Neuronal stem cell (in vitro differentiated cells): ENCODE data around the gene CTRL.

Source experiments
- DNase-seq: peaks from one replicate; pipeline ENCODE4 v3.0.0-alpha.2; 2013; ENCODE audit warnings: low spot score
- H2AFZ ChIP-seq: one replicate; pipeline ENCODE4 v1.6.1; 2013; ENCODE audit warnings: mild to moderate bottlenecking, low read length, inconsistent platforms
- H2AK5ac ChIP-seq: 2 replicates; pipeline ENCODE4 v1.6.1; 2013; ENCODE audit warnings: low read depth, mild to moderate bottlenecking, inconsistent platforms, low read length, moderate library complexity, mixed read lengths
- H2BK120ac ChIP-seq: 2 replicates; pipeline ENCODE4 v1.6.1; 2013; ENCODE audit warnings: low read depth, mild to moderate bottlenecking, inconsistent platforms, low read length, moderate library complexity, mixed read lengths
- H2BK12ac ChIP-seq: one replicate; pipeline ENCODE4 v1.6.1; 2013; ENCODE audit warnings: low read length, inconsistent platforms
- H2BK15ac ChIP-seq: 2 replicates; pipeline ENCODE4 v1.6.1; 2013; ENCODE audit warnings: mild to moderate bottlenecking, low read length, inconsistent platforms, mixed read lengths
- H2BK5ac ChIP-seq: one replicate; pipeline ENCODE4 v1.6.1; 2013; ENCODE audit warnings: inconsistent platforms, mild to moderate bottlenecking, low read length, moderate library complexity
- H3K14ac ChIP-seq: one replicate; pipeline ENCODE4 v1.6.1; 2013; ENCODE audit warnings: low read length, inconsistent platforms
- H3K18ac ChIP-seq: 2 replicates; pipeline ENCODE4 v1.6.1; 2013; ENCODE audit warnings: low read length, inconsistent platforms
- H3K23ac ChIP-seq: 2 replicates; pipeline ENCODE4 v1.6.1; 2013; ENCODE audit warnings: low read depth, mild to moderate bottlenecking, mixed read lengths, low read length, inconsistent platforms; ENCODE audit not compliant: poor library complexity
- H3K27ac ChIP-seq: replicated peaks from 3 replicates; pipeline ENCODE4 v1.5.1; 2013; ENCODE audit warnings: low read length, inconsistent platforms
- H3K27me3 ChIP-seq, 3 experiments: 2 replicates each; pipeline ENCODE4 v1.6.1; 2013; ENCODE audit warnings: low read length in 3 of 3, mild to moderate bottlenecking in 2 of 3, inconsistent platforms in 1 of 3, low read depth in 1 of 3, mixed read lengths in 1 of 3, moderate library complexity in 1 of 3; ENCODE audit not compliant: control insufficient read depth in 3 of 3, insufficient read depth in 3 of 3
- H3K36me3 ChIP-seq, 2 donors: replicated peaks in 1 of 2; 2 replicates each; pipeline ENCODE4 v1.6.1; 2013; ENCODE audit warnings: low read length in 2 of 2; ENCODE audit not compliant: control insufficient read depth in 2 of 2, insufficient read depth in 2 of 2
- H3K4ac ChIP-seq: 2 replicates; pipeline ENCODE4 v1.6.1; 2013; ENCODE audit warnings: inconsistent platforms, mild to moderate bottlenecking, low read length, moderate library complexity
- H3K4me1 ChIP-seq, 2 donors: 1 replicate in 1 of 2; 2 replicates in 1 of 2; pipeline ENCODE4 v1.6.1; 2013; ENCODE audit warnings: low read length in 2 of 2, low read depth in 1 of 2; ENCODE audit not compliant: control insufficient read depth in 2 of 2, insufficient read depth in 1 of 2
- H3K4me2 ChIP-seq: one replicate; pipeline ENCODE4 v1.6.1; 2013; ENCODE audit warnings: mild to moderate bottlenecking, low read length, inconsistent platforms; ENCODE audit not compliant: insufficient read depth, poor library complexity, severe bottlenecking
- H3K4me3 ChIP-seq, 2 donors: 2 replicates each; pipeline ENCODE4 v1.5.1; 2013; ENCODE audit warnings: low read length in 2 of 2, mild to moderate bottlenecking in 2 of 2, inconsistent platforms in 1 of 2, moderate library complexity in 1 of 2
- H3K79me1 ChIP-seq: one replicate; pipeline ENCODE4 v1.6.1; 2013; ENCODE audit warnings: low read depth, mild to moderate bottlenecking, inconsistent platforms, low read length, moderate library complexity
- H3K9ac ChIP-seq: one replicate; pipeline ENCODE4 v1.6.1; 2013; ENCODE audit warnings: mild to moderate bottlenecking, low read depth, low read length, inconsistent platforms; ENCODE audit not compliant: poor library complexity
- H3K9me3 ChIP-seq, 2 donors: replicated peaks in 1 of 2; 2 replicates each; pipeline versions ENCODE3 to v1.6.1; 2013; ENCODE audit warnings: low read length in 2 of 2, mild to moderate bottlenecking in 2 of 2, inconsistent platforms in 1 of 2, low read depth in 1 of 2, mixed read lengths in 1 of 2, moderate library complexity in 1 of 2; ENCODE audit not compliant: control insufficient read depth in 2 of 2, insufficient read depth in 1 of 2
- H4K8ac ChIP-seq: one replicate; pipeline ENCODE4 v1.6.1; 2013; ENCODE audit warnings: low read depth, mild to moderate bottlenecking, inconsistent platforms, low read length, moderate library complexity
- H4K91ac ChIP-seq: one replicate; pipeline ENCODE4 v1.6.1; 2013; ENCODE audit warnings: low read length, low read depth, mild to moderate bottlenecking, inconsistent platforms; ENCODE audit not compliant: poor library complexity
- WGBS, 2 donors: extraction: QIAGEN DNeasy Blood & Tissue Kit; methylation state at CpG; one replicate each; pipeline ENCODE4 v1.1.7; 2013; ENCODE audit warnings: missing lambda C conversion rate in 2 of 2, mixed read lengths in 1 of 2; ENCODE audit not compliant: insufficient read length in 2 of 2, insufficient replicate concordance in 1 of 2; ENCODE audit errors: extremely low coverage in 2 of 2; 5-methylcytosine and 5-hydroxymethylcytosine counted together

The CTRL gene

DNA sequence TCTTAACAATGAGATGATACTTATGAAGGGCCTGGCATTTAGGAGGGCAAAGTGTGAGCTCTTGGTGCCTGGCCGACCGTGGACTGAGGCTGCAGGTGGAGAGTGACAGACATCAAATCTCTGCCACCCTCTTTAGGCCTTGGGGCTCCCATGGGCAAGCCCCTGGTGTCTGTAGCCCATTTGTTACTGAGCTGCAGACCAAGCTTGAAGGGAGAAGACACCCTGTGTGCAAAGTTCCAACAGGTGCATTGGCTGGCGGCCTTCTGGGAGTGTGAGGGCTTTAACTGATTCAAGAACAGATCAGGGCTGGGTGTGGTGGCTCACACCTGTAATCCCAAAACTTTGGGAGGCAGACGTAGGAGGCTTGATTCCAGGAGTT lies 789 bp upstream of the CTRL start:
- Histone ChIP-seq H2BK5ac (no peak overlapping the region), H3K14ac (no peak overlapping the region), H3K27ac (no peak overlapping the region), H3K9ac (no peak overlapping the region), H3K4me3 (peak overlapping the region in 1 of 2 donors; percentile 28), H2AFZ (no peak overlapping the region), H2BK120ac (no peak overlapping the region), H3K9me3 (peaks cover 0 to 1% of the 10 kb centered on the region in 2 donors), H3K79me1 (no peaks in the 10 kb centered on the region), H3K23ac (no peak overlapping the region), H3K18ac (no peak overlapping the region), H3K4me2 (no peak overlapping the region), H2AK5ac (no peak overlapping the region), H3K27me3 (peaks cover 0 to 4% (median 0%) of the 10 kb centered on the region in 3 experiments), H4K91ac (no peak overlapping the region), H4K8ac (no peak overlapping the region), H3K4me1 (peaks cover 11 to 17% of the 10 kb centered on the region in 2 donors), H3K36me3 (peaks cover 12 to 51% of the 10 kb centered on the region in 2 donors), H3K4ac (no peak overlapping the region), H2BK12ac (no peak overlapping the region), H2BK15ac (no peak overlapping the region)
- no CpG with 5 or more reads among the region's 4 CpGs for WGBS, 2 donors
- DNase-seq = no peak

DNA sequence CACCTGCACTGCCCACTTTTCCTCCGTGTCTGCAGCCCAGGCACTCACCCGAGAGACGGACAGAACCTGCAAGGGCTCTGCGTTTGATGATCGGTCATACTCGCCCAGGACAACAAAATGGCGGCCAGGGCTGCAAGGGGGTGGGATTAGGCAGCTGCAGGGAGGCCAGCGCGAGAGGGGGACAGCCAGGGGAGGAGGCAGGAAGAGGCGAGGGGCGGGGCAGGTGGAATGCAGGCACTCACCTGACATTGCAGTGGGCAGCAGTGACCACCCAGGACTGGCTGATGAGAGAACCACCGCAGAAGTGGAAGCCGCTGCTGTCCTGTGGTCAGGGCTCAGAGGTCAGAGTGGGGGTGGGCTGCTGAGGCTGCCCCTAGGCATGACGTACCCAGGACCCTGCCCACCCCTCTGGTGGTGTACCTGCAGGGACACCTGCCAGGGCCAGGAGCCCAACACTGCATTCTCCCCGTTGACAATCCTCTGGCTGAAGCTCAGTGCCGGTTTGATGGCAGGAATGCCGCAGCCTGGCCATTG lies 917 bp downstream of the CTRL start:
- Histone ChIP-seq H3K9me3 (peaks cover 0 to 2% of the 10 kb centered on the region in 2 donors), H3K36me3 (peaks cover 15 to 60% of the 10 kb centered on the region in 2 donors), H3K27me3 (peaks cover 0 to 4% (median 0%) of the 10 kb centered on the region in 3 experiments), H3K79me1 (no peaks in the 10 kb centered on the region), H3K4ac (no peak overlapping the region), H4K8ac (no peak overlapping the region), H2BK12ac (no peak overlapping the region), H2BK15ac (no peak overlapping the region), H3K4me1 (peaks cover 3 to 10% of the 10 kb centered on the region in 2 donors), H2AFZ (no peak overlapping the region), H4K91ac (no peak overlapping the region), H3K18ac (no peak overlapping the region), H2BK120ac (no peak overlapping the region), H2BK5ac (no peak overlapping the region), H3K4me3 (peak overlapping the region in 1 of 2 donors; percentile 61), H2AK5ac (no peak overlapping the region), H3K14ac (no peak overlapping the region), H3K27ac (no peak overlapping the region), H3K4me2 (no peak overlapping the region), H3K23ac (peak overlapping the region; percentile 52), H3K9ac (no peak overlapping the region)
- WGBS, 2 donors = no CpG with 5 or more reads among the region's 17 CpGs
- DNase-seq = no peak

DNA sequence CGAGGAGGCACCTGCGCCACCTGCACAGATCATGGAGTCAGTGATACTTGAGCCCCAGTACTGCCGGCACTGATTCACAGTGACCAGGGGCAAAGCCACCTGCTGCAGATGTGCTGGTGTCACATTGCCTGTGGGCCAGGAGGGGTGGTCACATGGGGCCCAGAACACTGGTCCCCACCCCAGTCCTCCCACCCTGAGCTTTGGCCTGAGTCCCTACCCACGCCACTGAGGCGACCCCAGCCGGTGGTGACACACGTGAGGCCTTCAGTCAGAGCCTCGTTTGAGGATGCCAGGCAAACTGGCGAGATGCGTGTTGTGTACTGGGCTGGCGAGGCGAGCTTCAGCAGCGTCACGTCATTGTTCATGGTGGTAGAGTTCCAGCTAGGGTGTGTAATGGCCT lies 1.5 kb downstream of the CTRL start:
- Histone ChIP-seq H3K4me2 (no peak overlapping the region), H2BK15ac (no peak overlapping the region), H3K27ac (no peak overlapping the region), H3K9me3 (peaks cover 0 to 2% of the 10 kb centered on the region in 2 donors), H3K4me3 (no peak overlapping the region), H4K8ac (no peak overlapping the region), H3K4me1 (peaks cover 3 to 7% of the 10 kb centered on the region in 2 donors), H2AFZ (no peak overlapping the region), H3K14ac (no peak overlapping the region), H3K18ac (no peak overlapping the region), H2BK5ac (no peak overlapping the region), H2AK5ac (no peak overlapping the region), H2BK120ac (no peak overlapping the region), H3K4ac (no peak overlapping the region), H3K27me3 (peaks cover 0 to 4% (median 0%) of the 10 kb centered on the region in 3 experiments), H2BK12ac (no peak overlapping the region), H3K23ac (peak overlapping the region; percentile 52), H3K9ac (no peak overlapping the region), H3K79me1 (no peaks in the 10 kb centered on the region), H3K36me3 (peaks cover 15 to 60% of the 10 kb centered on the region in 2 donors), H4K91ac (no peak overlapping the region)
- no CpG with 5 or more reads among the region's 14 CpGs for WGBS, 2 donors
- DNase-seq = no peak

DNA sequence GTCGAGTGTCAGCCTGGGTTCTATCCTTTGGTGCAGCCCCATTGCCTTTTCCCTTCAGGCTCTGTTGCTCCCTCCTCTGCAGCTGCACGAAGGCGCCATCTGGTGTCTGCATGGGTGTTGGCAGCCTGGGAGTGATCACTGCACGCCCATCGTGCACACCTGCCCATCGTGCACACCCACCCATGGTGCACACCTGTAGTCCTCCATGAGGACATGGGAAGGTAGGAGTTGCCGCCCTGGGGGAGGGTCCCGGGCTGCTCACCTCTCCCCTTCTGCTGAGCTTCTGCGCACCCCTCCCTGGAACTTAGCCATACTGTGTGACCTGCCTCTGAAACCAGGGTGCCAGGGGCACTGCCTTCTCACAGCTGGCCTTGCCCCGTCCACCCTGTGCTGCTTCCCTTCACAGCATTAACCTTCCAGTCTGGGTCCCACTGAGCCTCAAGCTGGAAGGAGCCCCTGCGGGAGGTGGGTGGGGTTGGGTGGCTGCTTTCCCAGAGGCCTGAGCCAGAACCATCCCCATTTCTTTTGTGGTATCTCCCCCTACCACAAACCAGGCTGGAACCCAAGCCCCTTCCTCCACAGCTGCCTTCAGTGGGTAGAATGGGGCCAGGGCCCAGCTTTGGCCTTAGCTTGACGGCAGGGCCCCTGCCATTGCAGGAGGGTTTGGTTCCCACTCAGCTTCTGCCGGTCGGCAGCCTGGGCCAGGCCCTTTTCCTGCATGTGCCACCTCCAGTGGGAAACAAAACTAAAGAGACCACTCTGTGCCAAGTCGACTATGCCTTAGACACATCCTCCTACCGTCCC lies 2.9 kb downstream of the CTRL start:
- Histone ChIP-seq H3K36me3 (peaks cover 15 to 68% of the 10 kb centered on the region in 2 donors), H3K27me3 (no peaks in the 10 kb centered on the region), H3K18ac (no peak overlapping the region), H3K14ac (no peak overlapping the region), H4K91ac (no peak overlapping the region), H2AFZ (no peak overlapping the region), H2BK5ac (no peak overlapping the region), H3K4ac (no peak overlapping the region), H3K23ac (no peak overlapping the region), H2BK120ac (no peak overlapping the region), H3K4me2 (no peak overlapping the region), H3K4me3 (peak overlapping the region in 1 of 2 donors; percentile 32), H2AK5ac (no peak overlapping the region), H3K4me1 (no peaks in the 10 kb centered on the region), H3K9ac (no peak overlapping the region), H3K79me1 (no peaks in the 10 kb centered on the region), H2BK15ac (no peak overlapping the region), H2BK12ac (no peak overlapping the region), H3K9me3 (peaks cover 0 to 2% of the 10 kb centered on the region in 2 donors), H3K27ac (no peak overlapping the region), H4K8ac (no peak overlapping the region)
- DNase-seq = peak; percentile 48
- WGBS, 2 donors = no CpG with 5 or more reads among the region's 16 CpGs
